ENCODE results near the gene CACNG6. TPM values are rescaled to one million over a fixed set of nuclear protein-coding genes. Genes with fewer than 3 reads are reported as not detected.

Gene CACNG6, protein sequence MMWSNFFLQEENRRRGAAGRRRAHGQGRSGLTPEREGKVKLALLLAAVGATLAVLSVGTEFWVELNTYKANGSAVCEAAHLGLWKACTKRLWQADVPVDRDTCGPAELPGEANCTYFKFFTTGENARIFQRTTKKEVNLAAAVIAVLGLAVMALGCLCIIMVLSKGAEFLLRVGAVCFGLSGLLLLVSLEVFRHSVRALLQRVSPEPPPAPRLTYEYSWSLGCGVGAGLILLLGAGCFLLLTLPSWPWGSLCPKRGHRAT
- 0.13 and 0.43 TPM in 2 replicates for total RNA-seq

DNA sequence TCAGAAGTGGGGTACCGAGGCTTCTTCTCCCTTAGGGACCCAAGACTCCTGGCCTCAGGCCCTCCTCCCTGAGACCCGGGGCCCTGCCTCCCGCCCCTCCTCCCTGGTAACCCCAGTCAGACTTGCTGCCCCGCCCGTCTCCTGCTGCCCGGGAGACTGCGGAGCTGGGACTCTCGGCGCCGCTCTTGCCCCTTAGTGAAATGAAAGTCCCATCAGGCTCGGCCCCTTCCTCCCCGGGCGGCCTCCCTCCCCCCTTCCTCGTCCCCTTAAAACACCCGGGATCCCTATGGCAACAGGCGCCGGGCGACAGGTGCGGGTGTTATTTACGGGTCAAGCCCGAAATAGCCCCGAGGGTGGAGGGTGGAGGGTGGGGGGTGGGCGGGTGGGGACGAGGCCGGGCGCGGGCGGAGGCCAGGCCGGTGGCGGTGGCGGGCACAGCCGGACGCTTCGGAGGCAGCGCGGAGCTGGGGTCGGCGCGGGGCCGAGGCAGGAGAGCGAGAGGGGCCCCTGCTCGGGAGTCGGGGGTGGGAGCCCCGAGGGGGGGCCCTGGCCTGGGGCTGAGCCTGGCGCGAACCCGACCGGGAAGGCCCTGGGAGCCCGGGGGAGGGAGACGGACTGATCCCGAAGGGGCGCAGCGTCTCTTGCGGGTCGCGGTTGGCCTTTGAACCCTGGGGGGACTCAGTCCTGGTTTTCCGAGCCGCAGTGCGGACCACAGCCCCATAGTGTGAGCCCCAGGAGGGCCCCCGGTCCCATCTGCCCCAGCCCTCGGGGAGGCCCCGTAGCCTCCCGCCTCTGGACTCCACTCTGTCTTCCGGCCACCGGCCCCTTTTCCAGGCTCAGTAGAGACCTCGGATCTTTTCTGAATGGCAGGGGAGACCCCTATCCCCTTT is at the start of gene CACNG6:
Gene CACNG6, plus strand, starts transcription at position 414 of the 890 bp plus-strand sequence. CDS start 1,241 bp downstream, outside the sequence.

DNA sequence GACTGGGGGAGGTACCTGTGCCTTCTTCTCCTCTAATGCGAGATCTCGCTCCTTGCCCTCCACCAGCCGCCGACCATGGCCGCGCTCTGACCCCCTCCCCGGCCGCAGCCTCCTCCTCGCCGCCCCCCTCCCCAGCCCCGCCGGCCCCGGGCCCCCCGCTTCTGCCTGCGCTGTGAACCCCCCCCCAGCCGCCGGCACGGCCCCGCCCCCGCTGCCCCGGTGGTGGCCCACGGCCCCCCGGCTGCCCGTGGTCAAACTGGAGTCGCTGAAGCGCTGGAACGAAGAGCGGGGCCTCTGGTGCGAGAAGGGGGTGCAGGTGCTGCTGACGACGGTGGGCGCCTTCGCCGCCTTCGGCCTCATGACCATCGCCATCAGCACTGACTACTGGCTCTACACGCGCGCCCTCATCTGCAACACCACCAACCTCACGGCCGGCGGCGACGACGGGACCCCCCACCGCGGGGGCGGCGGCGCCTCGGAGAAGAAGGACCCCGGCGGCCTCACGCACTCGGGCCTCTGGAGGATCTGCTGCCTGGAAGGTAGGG is 28.5 kb upstream of the CACNG6 start, which contains the start of gene CACNG8:
Gene CACNG8, plus strand, starts transcription at position 51 of the 545 bp plus-strand sequence.

Other genes with a start within 250 kb of the CACNG6 start
- gene NLRP12, start 167.3 kb upstream of the CACNG6 start, total RNA-seq, result not detected in 2 replicates
- 24.2 and 42.8 TPM in 2 replicates for gene MYADM, start 123.8 kb upstream of the CACNG6 start, total RNA-seq
- gene PRKCG, start 109.4 kb upstream of the CACNG6 start, total RNA-seq, result 0.07 TPM in 1 of 2 replicates, not detected in the other
- gene CACNG7, start 82.4 kb upstream of the CACNG6 start, total RNA-seq, result 1.7 and 7.2 TPM in 2 replicates
- gene CACNG8, start 28.7 kb upstream of the CACNG6 start, total RNA-seq, result 0.20 and 0.76 TPM in 2 replicates
- not detected in 2 replicates for gene VSTM1, start 72.3 kb downstream of the CACNG6 start, total RNA-seq
- gene TARM1, start 89.7 kb downstream of the CACNG6 start, total RNA-seq, result not detected in 2 replicates
- gene OSCAR, start 109.2 kb downstream of the CACNG6 start, total RNA-seq, result 0.63 and 0.65 TPM in 2 replicates
- gene NDUFA3, start 111.2 kb downstream of the CACNG6 start, total RNA-seq, result 18.5 and 20.6 TPM in 2 replicates
- gene TFPT, start 124.0 kb downstream of the CACNG6 start, total RNA-seq, result 10.7 and 12.5 TPM in 2 replicates
- gene PRPF31, start 124.1 kb downstream of the CACNG6 start, total RNA-seq, result 54.5 and 55.6 TPM in 2 replicates
- 11.3 and 14.1 TPM in 2 replicates for gene CNOT3, start 146.1 kb downstream of the CACNG6 start, total RNA-seq
- gene LENG1, start 168.1 kb downstream of the CACNG6 start, total RNA-seq, result 3.1 and 3.5 TPM in 2 replicates
- gene TMC4, start 181.5 kb downstream of the CACNG6 start, total RNA-seq, result 0.20 TPM in 1 of 2 replicates, not detected in the other
- gene MBOAT7, start 197.9 kb downstream of the CACNG6 start, total RNA-seq, result 71.1 and 93.0 TPM in 2 replicates
- 55.4 and 69.3 TPM in 2 replicates for gene TSEN34, start 199.7 kb downstream of the CACNG6 start, total RNA-seq
- 1,505 and 1,870 TPM in 2 replicates for gene RPS9, start 209.2 kb downstream of the CACNG6 start, total RNA-seq
- gene LILRB3, start 231.4 kb downstream of the CACNG6 start, total RNA-seq, result not detected in 2 replicates